H4 (cell line): ENCODE measurements around the gene PLAGL1. TPM values are rescaled to one million over a fixed set of nuclear protein-coding genes. Genes with fewer than 3 reads are reported as not detected.

Experiments used
- DNase-seq: peaks from one replicate; pipeline ENCODE4 v3.0.0-alpha.2; 2015; ENCODE audit warnings: low spot score
- total RNA-seq: library from RNA; depleted of rRNA; stranded (reverse); fragments of >200 nt; shearing (Covaris generic); gene quantifications from 2 replicates; pipeline ENCODE4 v1.2.3, GENCODE V29; 2014

The PLAGL1 gene
- total RNA-seq, 1 experiment from 2014 or later = 18.5 TPM

DNA sequence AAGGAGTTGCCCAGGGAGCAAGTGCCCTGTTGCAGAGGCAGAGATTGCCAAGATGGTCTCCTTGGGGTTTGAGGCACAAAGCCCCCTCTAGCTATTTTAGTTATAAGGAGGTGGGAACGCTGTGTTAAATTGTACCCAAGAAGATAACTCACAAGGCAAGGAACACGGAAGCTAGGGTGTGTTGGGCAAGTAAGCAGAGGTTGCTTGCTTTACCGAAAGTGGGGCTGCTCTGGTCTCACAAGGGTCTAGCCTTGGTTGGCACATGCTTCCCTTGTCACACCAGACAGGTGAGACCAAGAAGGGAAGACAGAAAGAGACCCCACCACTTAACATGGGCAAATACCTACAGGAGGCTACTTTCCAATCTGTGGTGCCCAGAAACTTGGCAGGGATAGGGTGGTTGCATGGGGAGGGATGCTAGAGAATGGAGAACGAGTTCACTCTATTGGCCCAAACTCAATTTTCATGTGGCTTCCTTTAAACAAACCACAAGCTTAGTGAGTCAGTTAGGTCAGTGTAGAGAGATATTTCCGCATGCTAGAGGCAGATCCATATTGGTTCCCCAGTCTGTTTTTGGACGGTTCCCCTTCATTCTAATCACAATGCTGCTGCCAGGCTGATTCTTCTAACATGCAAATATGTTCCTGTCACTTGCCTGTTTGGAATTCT is 42.4 kb downstream of the PLAGL1 start:
- DNase-seq = peak; percentile 53

GRCh38 chr6:143964674-143965081 is 43.4 kb downstream of the PLAGL1 start:
- DNase-seq = no peak

DNA sequence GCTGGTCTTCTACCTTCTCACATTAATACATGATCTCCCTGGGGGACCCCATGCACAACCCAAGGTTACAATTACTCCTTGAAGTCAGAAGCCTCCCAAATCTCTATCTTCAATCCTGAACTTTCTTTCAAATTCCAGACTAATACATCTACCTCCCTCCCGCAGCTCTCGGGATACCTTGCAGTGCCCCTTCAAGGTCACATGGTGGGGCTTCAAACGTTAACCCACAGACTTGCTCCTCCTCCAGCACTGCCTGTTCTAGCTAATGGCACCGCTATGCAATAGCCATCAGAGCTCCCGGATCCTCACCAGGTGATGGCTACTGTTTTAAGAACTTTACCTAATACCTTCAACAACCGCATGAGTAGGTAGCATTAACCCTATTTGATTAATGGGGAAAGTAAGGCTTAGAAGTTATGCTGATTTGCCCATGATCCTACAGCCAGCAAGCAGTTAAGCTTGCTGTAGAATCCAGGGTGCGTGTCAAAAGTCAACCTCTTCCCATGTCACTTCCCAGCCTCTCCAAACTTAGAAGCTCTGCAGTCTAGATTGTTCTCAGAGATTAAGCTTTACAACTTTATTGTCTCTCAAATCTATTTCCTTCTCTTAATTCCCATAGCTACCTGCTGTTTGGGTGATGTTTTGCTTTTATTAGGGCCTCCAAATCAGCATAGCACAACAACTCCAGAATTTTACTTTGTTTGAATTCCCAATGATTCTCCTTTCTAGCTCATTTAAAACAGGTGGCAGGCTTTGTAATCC is 44.7 kb downstream of the PLAGL1 start:
- no peak for DNase-seq

- no peak for DNase-seq
These were observed 45.9 kb downstream of the PLAGL1 start for GRCh38 chr6:143961886-143962878.

- DNase-seq = no peak
These were observed 47.0 kb downstream of the PLAGL1 start for GRCh38 chr6:143961066-143961465.

DNA sequence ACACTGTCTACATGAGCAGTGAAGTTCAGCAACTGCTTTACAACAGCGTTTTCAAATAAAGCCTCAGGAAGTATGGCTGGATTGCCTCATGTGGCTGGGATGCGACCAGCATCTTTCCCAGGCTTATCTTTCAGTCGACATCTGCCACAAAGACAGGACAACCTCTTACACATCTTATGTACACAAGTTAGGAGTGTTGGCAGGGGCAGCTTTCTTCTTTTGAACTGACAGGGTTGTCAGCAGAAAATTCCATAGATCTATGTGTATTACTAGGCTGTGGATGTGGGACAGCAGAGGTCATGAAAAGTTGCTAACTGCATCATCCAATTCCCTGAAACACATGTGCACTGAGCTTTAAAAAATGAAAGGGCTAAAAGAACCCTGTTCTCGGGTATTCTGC is 48.1 kb downstream of the PLAGL1 start:
- DNase-seq = no peak

GRCh38 chr6:143958839-143959399 is 49.1 kb downstream of the PLAGL1 start:
- no peak for DNase-seq

- no peak for DNase-seq
These were observed 50.3 kb downstream of the PLAGL1 start for GRCh38 chr6:143957679-143958274.

DNA sequence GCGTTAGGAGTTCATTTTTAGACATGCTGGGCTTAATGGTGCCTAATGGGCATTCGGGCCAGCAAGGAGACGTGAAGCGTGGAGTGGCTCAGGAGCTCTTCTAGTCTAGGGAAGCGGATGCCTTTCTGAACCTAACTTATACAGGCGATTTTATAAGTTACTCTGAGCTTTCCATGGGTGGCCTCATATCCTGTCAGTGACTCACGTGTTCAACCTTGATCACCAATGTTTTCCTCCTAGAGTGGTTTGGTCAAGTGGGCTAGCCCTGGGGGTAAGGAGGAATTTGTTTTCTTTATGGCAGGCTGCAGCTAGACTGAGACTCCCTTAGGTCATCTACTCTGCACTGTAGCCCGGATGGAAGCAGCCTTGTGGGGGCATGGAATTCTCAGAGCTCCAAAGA is 52.1 kb downstream of the PLAGL1 start:
- no peak for DNase-seq

DNA sequence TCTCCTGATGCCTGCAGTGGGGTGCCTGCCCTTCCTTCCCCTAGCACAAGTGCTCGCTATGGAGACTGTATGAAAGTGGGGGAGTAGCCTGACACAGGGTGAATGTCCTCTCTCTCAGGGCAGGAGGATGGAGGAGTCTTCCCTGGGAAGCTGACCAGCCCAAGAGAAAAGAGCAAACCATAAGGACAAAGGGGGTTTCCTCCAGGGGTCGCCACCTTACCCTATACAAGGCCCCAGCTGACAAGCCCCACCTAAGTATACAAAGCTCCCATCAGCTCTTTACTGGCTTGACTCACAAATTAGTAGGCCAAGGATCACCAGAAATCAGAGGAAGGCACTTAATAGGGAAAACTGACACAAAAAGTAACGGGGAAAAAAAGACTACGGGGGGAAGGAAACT is 54.1 kb downstream of the PLAGL1 start:
- no peak for DNase-seq

- no peak for DNase-seq
These were observed 54.9 kb downstream of the PLAGL1 start for GRCh38 chr6:143952947-143953701.

- no peak for DNase-seq
These were observed 55.8 kb downstream of the PLAGL1 start for GRCh38 chr6:143952060-143952778.

GRCh38 chr6:143950875-143951274 is 57.2 kb downstream of the PLAGL1 start:
- no peak for DNase-seq

GRCh38 chr6:143949962-143950361 is 58.1 kb downstream of the PLAGL1 start:
- no peak for DNase-seq

DNA sequence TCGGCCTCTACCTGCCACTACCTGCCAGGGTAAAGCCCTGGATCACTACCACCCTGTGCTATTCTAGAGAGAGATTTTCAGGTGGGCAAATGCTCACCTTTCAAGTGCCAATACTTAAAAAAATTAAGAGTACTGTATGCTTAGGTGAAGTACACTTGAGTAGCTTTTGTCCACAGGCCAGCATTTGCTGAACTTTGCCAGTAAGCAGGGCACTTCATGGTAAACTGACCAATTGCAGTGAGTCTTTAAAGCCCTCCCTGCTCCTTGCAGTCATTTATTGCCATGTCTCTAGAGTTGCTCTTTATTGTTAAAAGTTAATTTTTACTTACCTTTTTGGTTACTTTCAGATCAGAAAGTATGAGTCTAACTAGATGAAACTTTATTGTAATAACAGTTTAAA is 58.5 kb downstream of the PLAGL1 start:
- no peak for DNase-seq

- no peak for DNase-seq
These were observed 59.9 kb downstream of the PLAGL1 start for GRCh38 chr6:143948208-143948607.

GRCh38 chr6:143941852-143942627 is 66.0 kb downstream of the PLAGL1 start:
- DNase-seq = peak; percentile 36

DNA sequence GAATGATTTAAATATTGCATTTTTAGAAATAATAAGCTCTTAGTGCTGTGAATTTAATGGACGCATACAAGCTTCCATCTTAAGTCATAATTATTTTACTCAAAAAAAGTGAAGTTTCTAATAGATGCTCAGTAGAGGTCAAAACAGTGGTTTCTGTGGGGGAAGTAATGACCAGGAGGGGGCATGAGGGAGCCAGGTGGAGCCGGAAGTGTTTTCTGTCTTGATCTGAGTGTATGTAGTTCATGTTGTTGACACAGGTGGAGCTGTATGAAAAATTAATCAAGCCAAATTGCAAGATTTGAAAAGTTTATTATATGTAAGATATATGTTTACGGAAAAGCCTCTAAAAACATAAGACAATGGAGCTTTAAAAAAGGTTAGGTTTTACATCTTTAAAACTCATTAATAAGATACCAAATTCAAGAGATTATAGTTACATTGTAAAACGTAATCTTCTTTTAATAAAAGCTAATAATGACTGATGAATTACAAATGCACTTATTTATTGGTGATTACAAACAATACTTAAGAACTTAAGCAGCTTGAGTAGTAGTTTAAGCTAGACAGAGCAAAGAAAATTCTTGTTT is 68.0 kb downstream of the PLAGL1 start:
- peak; percentile 42 for DNase-seq

GRCh38 chr6:143939364-143939763 is 68.7 kb downstream of the PLAGL1 start:
- DNase-seq = no peak
